ENCODE results near the gene IGF2BP3. TPM values are rescaled to one million over a fixed set of nuclear protein-coding genes. Genes with fewer than 3 reads are reported as not detected.

IGF2BP3 gene
- total RNA-seq, 1 experiment from 2014 or later = 120 TPM

DNA sequence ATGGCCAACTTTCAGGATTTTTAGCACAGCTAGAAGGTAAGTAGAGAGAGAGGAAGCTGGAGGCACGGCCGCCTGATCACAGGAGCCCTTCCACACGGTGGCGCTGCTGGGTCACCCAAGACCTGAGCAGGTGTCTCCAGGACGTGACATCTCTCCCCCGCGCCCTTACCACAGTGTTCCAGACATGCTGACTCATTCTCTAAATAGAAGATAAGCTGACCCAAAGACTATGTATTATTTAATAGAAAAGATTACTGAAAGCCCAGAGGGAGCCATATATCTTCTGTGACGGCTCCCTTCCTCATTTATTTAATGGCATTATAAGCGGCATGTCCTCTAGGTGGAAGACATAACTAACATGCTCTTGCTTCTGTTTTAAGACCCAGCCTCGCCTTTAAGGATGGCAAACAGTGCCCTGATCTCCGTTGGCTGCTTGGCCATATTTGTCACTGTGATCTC is 197.1 kb downstream of the IGF2BP3 start:
- no peaks in the 10 kb centered on the region for H3K79me2 ChIP-seq (ENCODE audit: low read length)
- no peaks in the 10 kb centered on the region for H3K27me3 ChIP-seq (ENCODE audit: low read length)
- H2AFZ ChIP-seq (ENCODE audit: low read length) = peak overlapping the region; percentile 91
- H3K4me1 ChIP-seq (ENCODE audit: low read length) = peaks cover 28% of the 10 kb centered on the region
- peak overlapping the region; percentile 64 for H3K9ac ChIP-seq (ENCODE audit: low read length)
- H3K27ac ChIP-seq (ENCODE audit: low read length) = peak overlapping the region; percentile 78
- peak; percentile 97 for DNase-seq
- H4K20me1 ChIP-seq (ENCODE audit: insufficient read depth, low read depth, low read length) = no peaks in the 10 kb centered on the region
- H3K4me3 ChIP-seq (ENCODE audit: low read length) = peak overlapping the region; percentile 62
- H3K9me3 ChIP-seq (ENCODE audit: low read length) = no peaks in the 10 kb centered on the region
- no peaks in the 10 kb centered on the region for H3K9me2 ChIP-seq (replicated peaks; ENCODE audit: insufficient read depth, low read length)
- peak overlapping the region; percentile 90 for H3K4me2 ChIP-seq (ENCODE audit: low read depth, low read length, poor library complexity, severe bottlenecking)
- H3K36me3 ChIP-seq (ENCODE audit: insufficient read depth, low read length) = no peaks in the 10 kb centered on the region

DNA sequence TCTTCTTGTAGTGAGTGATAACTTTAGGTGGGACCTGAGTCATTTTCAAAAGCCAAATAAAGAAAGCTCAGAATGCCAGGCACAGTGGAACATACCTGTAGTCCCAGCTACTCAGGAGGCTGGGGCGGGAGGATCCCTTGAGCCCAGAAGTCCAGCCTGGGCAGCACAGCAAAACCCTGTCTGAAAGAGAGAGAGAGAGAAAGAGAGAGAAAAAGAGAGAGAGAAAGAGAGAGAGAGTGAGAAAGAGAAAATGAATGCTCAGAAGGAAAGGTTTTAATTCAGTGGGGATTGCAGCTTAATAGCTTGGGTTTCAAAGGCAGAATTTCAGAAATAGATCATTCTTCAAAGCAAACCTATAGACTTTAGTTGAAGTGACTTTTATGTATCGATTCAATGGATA is 198.0 kb downstream of the IGF2BP3 start:
- Histone ChIP-seq H3K27me3 (ENCODE audit: low read length) (no peaks in the 10 kb centered on the region), H3K4me2 (ENCODE audit: low read depth, low read length, poor library complexity, severe bottlenecking) (peak overlapping the region; percentile 90)

GRCh38 chr7:23268746-23269145 is 201.5 kb downstream of the IGF2BP3 start:
- no peak overlapping the region for H3K9ac ChIP-seq (ENCODE audit: low read length)
- H3K79me2 ChIP-seq (ENCODE audit: low read length) = no peaks in the 10 kb centered on the region
- no peak overlapping the region for H2AFZ ChIP-seq (ENCODE audit: low read length)
- no peaks in the 10 kb centered on the region for H3K36me3 ChIP-seq (ENCODE audit: insufficient read depth, low read length)
- H3K9me2 ChIP-seq (replicated peaks; ENCODE audit: insufficient read depth, low read length) = no peaks in the 10 kb centered on the region
- H3K4me1 ChIP-seq (ENCODE audit: low read length) = peaks cover 12% of the 10 kb centered on the region
- H3K27ac ChIP-seq (ENCODE audit: low read length) = no peak overlapping the region
- DNase-seq = no peak
- H3K9me3 ChIP-seq (ENCODE audit: low read length) = no peaks in the 10 kb centered on the region
- H3K4me3 ChIP-seq (ENCODE audit: low read length) = no peak overlapping the region
- no peak overlapping the region for H3K4me2 ChIP-seq (ENCODE audit: low read depth, low read length, poor library complexity, severe bottlenecking)
- no peaks in the 10 kb centered on the region for H4K20me1 ChIP-seq (ENCODE audit: insufficient read depth, low read depth, low read length)
- H3K27me3 ChIP-seq (ENCODE audit: low read length) = no peaks in the 10 kb centered on the region

More for the DNA sequence above, 198.0 kb downstream of the IGF2BP3 start:
- Histone ChIP-seq H3K36me3 (ENCODE audit: insufficient read depth, low read length) (no peaks in the 10 kb centered on the region), H2AFZ (ENCODE audit: low read length) (0 out of 2 replicates have a peak overlapping the region, but pooled peaks have one; percentile 74), H3K9me3 (ENCODE audit: low read length) (no peaks in the 10 kb centered on the region), H3K4me1 (ENCODE audit: low read length) (peaks cover 25% of the 10 kb centered on the region), H3K4me3 (ENCODE audit: low read length) (no peak overlapping the region), H3K9me2 (replicated peaks; ENCODE audit: insufficient read depth, low read length) (no peaks in the 10 kb centered on the region), H4K20me1 (ENCODE audit: insufficient read depth, low read depth, low read length) (no peaks in the 10 kb centered on the region), H3K79me2 (ENCODE audit: low read length) (no peaks in the 10 kb centered on the region), H3K9ac (ENCODE audit: low read length) (0 out of 2 replicates have a peak overlapping the region, but pooled peaks have one; percentile 39), H3K27ac (ENCODE audit: low read length) (no peak overlapping the region)
- no peak for DNase-seq

DNA sequence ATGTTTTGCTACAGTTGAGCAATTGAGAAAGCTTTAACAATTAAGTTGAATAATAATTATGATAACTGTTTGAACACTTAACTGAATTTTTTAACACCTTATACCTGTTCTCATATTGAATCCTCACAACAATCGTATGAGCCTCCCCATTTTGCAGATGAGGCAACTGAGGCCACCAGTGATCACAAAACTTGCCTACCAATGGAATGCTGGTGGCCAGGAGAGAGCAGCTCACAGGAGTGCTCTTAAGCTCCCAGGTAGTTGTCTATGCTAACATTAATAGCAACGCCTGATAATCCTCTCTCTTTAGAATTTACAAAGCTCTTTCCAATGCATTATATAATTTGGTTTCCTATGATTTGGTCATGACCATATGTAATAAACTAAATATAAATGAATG is 202.1 kb downstream of the IGF2BP3 start:
- H3K79me2 ChIP-seq (ENCODE audit: low read length) = no peaks in the 10 kb centered on the region
- no peaks in the 10 kb centered on the region for H3K9me2 ChIP-seq (replicated peaks; ENCODE audit: insufficient read depth, low read length)
- H3K4me3 ChIP-seq (ENCODE audit: low read length) = no peak overlapping the region
- no peaks in the 10 kb centered on the region for H3K27me3 ChIP-seq (ENCODE audit: low read length)
- no peak overlapping the region for H3K9ac ChIP-seq (ENCODE audit: low read length)
- no peaks in the 10 kb centered on the region for H3K36me3 ChIP-seq (ENCODE audit: insufficient read depth, low read length)
- no peaks in the 10 kb centered on the region for H3K9me3 ChIP-seq (ENCODE audit: low read length)
- H3K4me2 ChIP-seq (ENCODE audit: low read depth, low read length, poor library complexity, severe bottlenecking) = no peak overlapping the region
- H2AFZ ChIP-seq (ENCODE audit: low read length) = no peak overlapping the region
- no peak for DNase-seq
- peaks cover 6% of the 10 kb centered on the region for H3K4me1 ChIP-seq (ENCODE audit: low read length)
- no peak overlapping the region for H3K27ac ChIP-seq (ENCODE audit: low read length)
- no peaks in the 10 kb centered on the region for H4K20me1 ChIP-seq (ENCODE audit: insufficient read depth, low read depth, low read length)

DNA sequence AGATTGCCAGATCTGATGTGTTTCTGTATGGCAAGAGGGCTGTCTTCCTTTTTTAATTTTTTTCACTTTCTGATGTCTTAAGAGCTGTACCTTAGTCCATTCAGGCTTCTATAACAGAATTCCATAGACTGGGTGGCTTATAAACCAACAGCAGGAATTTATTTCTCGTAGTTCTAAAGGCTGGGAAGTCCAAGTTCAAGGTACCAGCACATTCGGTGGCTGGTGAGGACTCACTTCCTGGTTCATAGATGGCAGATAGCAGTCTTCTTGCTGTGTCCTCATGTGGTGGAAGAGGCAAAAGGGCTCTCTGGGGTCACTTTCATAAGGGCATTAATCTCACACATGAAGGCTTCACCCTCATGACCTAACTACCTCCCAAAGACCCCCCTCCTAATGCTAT is 202.9 kb downstream of the IGF2BP3 start:
- Histone ChIP-seq H3K4me2 (ENCODE audit: low read depth, low read length, poor library complexity, severe bottlenecking) (no peak overlapping the region), H3K79me2 (ENCODE audit: low read length) (no peaks in the 10 kb centered on the region), H4K20me1 (ENCODE audit: insufficient read depth, low read depth, low read length) (no peaks in the 10 kb centered on the region), H2AFZ (ENCODE audit: low read length) (no peak overlapping the region), H3K9me2 (replicated peaks; ENCODE audit: insufficient read depth, low read length) (no peaks in the 10 kb centered on the region), H3K27me3 (ENCODE audit: low read length) (no peaks in the 10 kb centered on the region), H3K4me3 (ENCODE audit: low read length) (no peak overlapping the region), H3K9me3 (ENCODE audit: low read length) (no peaks in the 10 kb centered on the region), H3K27ac (ENCODE audit: low read length) (no peak overlapping the region), H3K4me1 (ENCODE audit: low read length) (no peaks in the 10 kb centered on the region; the same call in none of the 2 replicates), H3K36me3 (ENCODE audit: insufficient read depth, low read length) (no peaks in the 10 kb centered on the region), H3K9ac (ENCODE audit: low read length) (no peak overlapping the region)
- DNase-seq = no peak

DNA sequence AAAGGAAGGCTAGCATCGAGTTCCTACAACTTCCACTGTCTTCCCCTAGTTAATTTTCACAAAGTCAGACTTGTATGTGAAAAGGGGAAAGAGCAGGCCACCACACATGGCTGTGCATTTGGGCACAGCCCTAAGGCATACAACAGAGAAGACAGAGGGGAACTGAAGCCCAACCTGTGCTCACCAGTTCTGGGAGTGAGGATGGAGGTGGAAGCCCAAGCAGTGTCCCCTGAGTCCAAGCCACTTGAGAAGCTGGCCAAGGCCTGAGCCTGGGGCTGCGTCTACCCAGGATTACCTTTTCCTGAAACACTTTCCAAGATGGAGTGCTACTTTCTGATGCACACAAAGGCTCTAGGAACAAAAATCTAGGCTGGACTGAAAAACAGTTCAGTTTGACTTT is 203.4 kb downstream of the IGF2BP3 start:
- Histone ChIP-seq H3K4me3 (ENCODE audit: low read length) (no peak overlapping the region), H3K9ac (ENCODE audit: low read length) (no peak overlapping the region), H3K4me1 (ENCODE audit: low read length) (peaks cover 3% of the 10 kb centered on the region), H3K79me2 (ENCODE audit: low read length) (no peaks in the 10 kb centered on the region), H3K27me3 (ENCODE audit: low read length) (no peaks in the 10 kb centered on the region), H3K4me2 (ENCODE audit: low read depth, low read length, poor library complexity, severe bottlenecking) (no peak overlapping the region), H3K9me3 (ENCODE audit: low read length) (no peaks in the 10 kb centered on the region), H3K9me2 (replicated peaks; ENCODE audit: insufficient read depth, low read length) (no peaks in the 10 kb centered on the region), H3K36me3 (ENCODE audit: insufficient read depth, low read length) (no peaks in the 10 kb centered on the region), H4K20me1 (ENCODE audit: insufficient read depth, low read depth, low read length) (no peaks in the 10 kb centered on the region), H2AFZ (ENCODE audit: low read length) (no peak overlapping the region), H3K27ac (ENCODE audit: low read length) (no peak overlapping the region)
- no peak for DNase-seq

DNA sequence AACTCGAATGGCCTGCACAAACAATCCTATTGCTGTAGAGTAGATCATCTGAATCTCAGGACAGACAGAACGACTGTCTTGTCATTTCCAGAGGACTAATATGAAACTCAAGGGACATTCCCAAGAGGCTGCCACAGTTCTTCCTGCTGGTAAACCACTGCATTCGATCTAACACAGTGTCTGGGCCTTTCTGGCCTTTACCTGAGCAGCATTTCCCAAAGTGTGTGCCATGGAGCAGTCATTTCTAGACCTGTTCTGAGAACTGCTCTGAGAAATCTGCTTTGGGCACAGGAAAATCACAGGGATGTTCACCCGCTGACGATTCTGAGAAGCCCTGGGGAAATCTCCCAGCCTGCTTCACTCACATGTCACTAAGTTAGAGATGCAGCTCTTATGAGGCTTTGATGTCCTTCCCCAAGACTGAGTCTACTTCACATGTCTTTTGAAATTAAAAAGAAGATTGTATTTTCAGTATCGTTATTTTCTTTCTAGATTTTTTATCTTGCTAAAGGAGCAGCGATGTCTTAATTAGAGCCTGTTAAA is 205.3 kb downstream of the IGF2BP3 start:
- Histone ChIP-seq H3K9ac (ENCODE audit: low read length) (no peak overlapping the region), H3K9me3 (ENCODE audit: low read length) (no peaks in the 10 kb centered on the region), H3K79me2 (ENCODE audit: low read length) (no peaks in the 10 kb centered on the region), H3K4me1 (ENCODE audit: low read length) (peaks cover 3% of the 10 kb centered on the region), H3K36me3 (ENCODE audit: insufficient read depth, low read length) (no peaks in the 10 kb centered on the region), H3K27me3 (ENCODE audit: low read length) (no peaks in the 10 kb centered on the region), H3K9me2 (replicated peaks; ENCODE audit: insufficient read depth, low read length) (no peaks in the 10 kb centered on the region), H3K4me2 (ENCODE audit: low read depth, low read length, poor library complexity, severe bottlenecking) (no peak overlapping the region), H3K27ac (ENCODE audit: low read length) (no peak overlapping the region), H2AFZ (ENCODE audit: low read length) (0 out of 2 replicates have a peak overlapping the region, but pooled peaks have one; percentile 9), H3K4me3 (ENCODE audit: low read length) (no peak overlapping the region), H4K20me1 (ENCODE audit: insufficient read depth, low read depth, low read length) (no peaks in the 10 kb centered on the region)
- DNase-seq = no peak

GRCh38 chr7:23261843-23262452 is 208.3 kb downstream of the IGF2BP3 start:
- Histone ChIP-seq H3K27ac (ENCODE audit: low read length) (no peak overlapping the region), H3K4me2 (ENCODE audit: low read depth, low read length, poor library complexity, severe bottlenecking) (peak overlapping the region; percentile 47), H2AFZ (ENCODE audit: low read length) (no peak overlapping the region), H3K9me2 (replicated peaks; ENCODE audit: insufficient read depth, low read length) (no peaks in the 10 kb centered on the region), H3K79me2 (ENCODE audit: low read length) (no peaks in the 10 kb centered on the region), H3K36me3 (ENCODE audit: insufficient read depth, low read length) (no peaks in the 10 kb centered on the region), H3K4me1 (ENCODE audit: low read length) (peaks cover 3% of the 10 kb centered on the region), H3K27me3 (ENCODE audit: low read length) (no peaks in the 10 kb centered on the region), H3K9me3 (ENCODE audit: low read length) (no peaks in the 10 kb centered on the region), H4K20me1 (ENCODE audit: insufficient read depth, low read depth, low read length) (no peaks in the 10 kb centered on the region), H3K9ac (ENCODE audit: low read length) (no peak overlapping the region), H3K4me3 (ENCODE audit: low read length) (no peak overlapping the region)
- peak; percentile 85 for DNase-seq

All from Karpas-422 (cell line).